ENCODE data around the gene STX16. TPM values are rescaled to one million over a fixed set of nuclear protein-coding genes. Genes with fewer than 3 reads are reported as not detected.

STX16 gene
- total and polyA plus RNA-seq, 9 of the 15 experiments (the other 6 are each of a cell fraction or from before 2014, with no cell fraction given): 4.4 to 43.5 (median 14.7) TPM

- TF ChIP-seq TSHZ1 (CRISPR knock-in tag; IDR thresholded peaks at IDR 0.05) (no peak), BRF1 (IDR thresholded peaks at IDR 0.05; ENCODE audit: borderline replicate concordance, extremely low read depth, insufficient read length) (no peak), TRIM24 (IDR thresholded peaks at IDR 0.05) (0 out of 4 replicates have a peak, but pooled peaks of 1 of the 2 experiments have one; percentile 6), ZBTB5 (IDR thresholded peaks at IDR 0.05) (0 out of 2 replicates have a peak, but pooled peaks have one; percentile 18), PHB2 (IDR thresholded peaks at IDR 0.05; ENCODE audit: low read depth) (peak; percentile 22; the same call in 1 of the 2 replicates), SAP30 (IDR thresholded peaks at IDR 0.05; ENCODE audit: borderline replicate concordance, insufficient read depth, low read depth, low read length, poor library complexity, severe bottlenecking) (no peak), NCOA4 (IDR thresholded peaks at IDR 0.05; ENCODE audit: partially characterized antibody) (peak; percentile 29), NCOR1 (IDR thresholded peaks at IDR 0.05) (no peak), YBX1 (IDR thresholded peaks at IDR 0.05) (no peak), SMAD4 (CRISPR knock-in tag; conservative IDR thresholded peaks at IDR 0.05) (no peak), STAT5B (CRISPR knock-in tag; IDR thresholded peaks at IDR 0.05) (no peak), PHF20 (IDR thresholded peaks at IDR 0.05; ENCODE audit: partially characterized antibody) (no peak), E4F1 (CRISPR knock-in tag; IDR thresholded peaks at IDR 0.05; ENCODE audit: borderline replicate concordance) (no peak), ZBTB12 (CRISPR knock-in tag; IDR thresholded peaks at IDR 0.05) (no peak)
Observed at GRCh38 chr20:58622671-58623578, 28.2 kb upstream of the STX16 start (continued).
